GM21526 (cell line): Measurements from ENCODE around the gene CSF3.
"Not testable (repeated sequence)": the region's sequence is repeated elsewhere in the genome, so short reads cannot be mapped to it uniquely, and the experiment has no call there.

ENCODE experiments used
- ATAC-seq: cut with Tn5 transposase; IDR thresholded peaks from one replicate; pipeline ENCODE4 v1.9.1; 2021; ENCODE audit warnings: moderate library complexity; ENCODE audit not compliant: unreplicated experiment, low FRiP score

Gene CSF3

GRCh38 chr17:39996800-39997199, 18.4 kb upstream of the CSF3 start:
- ATAC-seq = no peak

- ATAC-seq = no peak
Observed at GRCh38 chr17:39997543-39997942, 17.7 kb upstream of the CSF3 start.

GRCh38 chr17:39999067-39999466, 16.2 kb upstream of the CSF3 start:
- ATAC-seq = no peak

GRCh38 chr17:40000161-40000560, 15.1 kb upstream of the CSF3 start:
- no peak for ATAC-seq

GRCh38 chr17:40001335-40001734, 13.9 kb upstream of the CSF3 start:
- not testable (repeated sequence) for ATAC-seq

- no peak for ATAC-seq
Observed at GRCh38 chr17:40004072-40004471, 11.2 kb upstream of the CSF3 start.

- ATAC-seq = no peak
Observed at GRCh38 chr17:40004712-40005111, 10.5 kb upstream of the CSF3 start.

GRCh38 chr17:40005520-40005919, 9.7 kb upstream of the CSF3 start:
- ATAC-seq = no peak

- ATAC-seq = not testable (repeated sequence)
Observed at GRCh38 chr17:40010946-40011500, 4.2 kb upstream of the CSF3 start.

GRCh38 chr17:40012017-40012647, 3.1 kb upstream of the CSF3 start:
- ATAC-seq = not testable (repeated sequence)

GRCh38 chr17:40014375-40014980, 762 bp upstream of the CSF3 start:
- ATAC-seq = no peak

GRCh38 chr17:40015998-40016985, 1.1 kb downstream of the CSF3 start:
- no peak for ATAC-seq

GRCh38 chr17:40017422-40018080, 2.3 kb downstream of the CSF3 start:
- ATAC-seq = no peak

GRCh38 chr17:40018211-40019121, 3.2 kb downstream of the CSF3 start:
- ATAC-seq = no peak

GRCh38 chr17:40019140-40019991, 4.1 kb downstream of the CSF3 start:
- ATAC-seq = no peak

GRCh38 chr17:40020146-40020545, 4.9 kb downstream of the CSF3 start:
- ATAC-seq = no peak

- ATAC-seq = no peak
Observed at GRCh38 chr17:40021451-40021971, 6.3 kb downstream of the CSF3 start.

- no peak for ATAC-seq
Observed at GRCh38 chr17:40022497-40022896, 7.3 kb downstream of the CSF3 start.
